ENCODE measurements around the gene HOXB6. TPM values are rescaled to one million over a fixed set of nuclear protein-coding genes. Genes with fewer than 3 reads are reported as not detected.
A peak's percentile ranks its signal among the peaks of the same experiment; 100 is the strongest.

Gene HOXB6
- total and polyA plus RNA-seq, 3 donors from 2014 or later = 2.0 to 4.3 (median 3.0) TPM

- H3K4me1 ChIP-seq = no peaks in the 10 kb centered on the region
- no peaks in the 10 kb centered on the region for H3K9me3 ChIP-seq
- intact Hi-C loops (cut with DNase I; ENCODE audit: low total_unique reads) = no loop called here
- peak overlapping the region; percentile 4 to 44 for H3K4me3 ChIP-seq
- H3K27me3 ChIP-seq = no peaks in the 10 kb centered on the region
- WGBS, 2 donors = 17 to 20% methylated on average over 26 to 70 of the region's 70 CpGs
- no peaks in the 10 kb centered on the region for H3K36me3 ChIP-seq (ENCODE audit: low read depth, missing control alignments)
- TF ChIP-seq CTCF (IDR thresholded peaks at IDR 0.05) (no peak), POLR2A (IDR thresholded peaks at IDR 0.05) (no peak)
- H3K27ac ChIP-seq = peak overlapping the region in 1 of 2 donors; percentile 19
- DNase-seq = peak; percentile 56
These were observed 54.1 kb downstream of the HOXB6 start for GRCh38 chr17:48550502-48551213.

- intact Hi-C loops (cut with DNase I; ENCODE audit: low total_unique reads) = no loop called here
- Histone ChIP-seq H3K4me1 (no peaks in the 10 kb centered on the region), H3K27me3 (no peaks in the 10 kb centered on the region), H3K4me3 (peak overlapping the region; percentile 4 to 44), H3K36me3 (ENCODE audit: low read depth, missing control alignments) (no peaks in the 10 kb centered on the region), H3K27ac (no peak overlapping the region), H3K9me3 (no peaks in the 10 kb centered on the region)
- TF ChIP-seq POLR2A (IDR thresholded peaks at IDR 0.05) (no peak), CTCF (IDR thresholded peaks at IDR 0.05) (no peak)
- 45 to 50% methylated on average over 18 of the region's 18 CpGs for WGBS, 2 donors
- DNase-seq = no peak
These were observed 54.8 kb downstream of the HOXB6 start for GRCh38 chr17:48549914-48550501.

- TF ChIP-seq POLR2A (IDR thresholded peaks at IDR 0.05) (no peak), CTCF (IDR thresholded peaks at IDR 0.05) (no peak)
- no peaks in the 10 kb centered on the region for H3K36me3 ChIP-seq (ENCODE audit: low read depth, missing control alignments)
- H3K9me3 ChIP-seq = no peaks in the 10 kb centered on the region
- no peak overlapping the region for H3K4me3 ChIP-seq
- H3K4me1 ChIP-seq = no peaks in the 10 kb centered on the region
- intact Hi-C loops (cut with DNase I; ENCODE audit: low total_unique reads) = no loop called here
- no peaks in the 10 kb centered on the region for H3K27me3 ChIP-seq
- no peak for DNase-seq
- WGBS, 2 donors = 64 to 70% methylated on average over 3 of the region's 3 CpGs
- H3K27ac ChIP-seq = no peak overlapping the region
These were observed 55.5 kb downstream of the HOXB6 start for GRCh38 chr17:48549281-48549630.

GRCh38 chr17:48548523-48549280 is 56.1 kb downstream of the HOXB6 start:
- TF ChIP-seq POLR2A (IDR thresholded peaks at IDR 0.05) (no peak), CTCF (IDR thresholded peaks at IDR 0.05) (no peak)
- intact Hi-C loops (cut with DNase I; ENCODE audit: low total_unique reads) = no loop called here
- Histone ChIP-seq H3K27ac (no peak overlapping the region), H3K4me3 (no peak overlapping the region), H3K4me1 (peaks cover under 1% of the 10 kb centered on the region), H3K27me3 (no peaks in the 10 kb centered on the region), H3K9me3 (no peaks in the 10 kb centered on the region), H3K36me3 (ENCODE audit: low read depth, missing control alignments) (no peaks in the 10 kb centered on the region)
- DNase-seq = no peak
- 51 to 54% methylated on average over 6 of the region's 6 CpGs for WGBS, 2 donors

All from testis (tissue), 3 donors.